Measurements from ENCODE around the gene LRRC36.

The LRRC36 gene

DNA sequence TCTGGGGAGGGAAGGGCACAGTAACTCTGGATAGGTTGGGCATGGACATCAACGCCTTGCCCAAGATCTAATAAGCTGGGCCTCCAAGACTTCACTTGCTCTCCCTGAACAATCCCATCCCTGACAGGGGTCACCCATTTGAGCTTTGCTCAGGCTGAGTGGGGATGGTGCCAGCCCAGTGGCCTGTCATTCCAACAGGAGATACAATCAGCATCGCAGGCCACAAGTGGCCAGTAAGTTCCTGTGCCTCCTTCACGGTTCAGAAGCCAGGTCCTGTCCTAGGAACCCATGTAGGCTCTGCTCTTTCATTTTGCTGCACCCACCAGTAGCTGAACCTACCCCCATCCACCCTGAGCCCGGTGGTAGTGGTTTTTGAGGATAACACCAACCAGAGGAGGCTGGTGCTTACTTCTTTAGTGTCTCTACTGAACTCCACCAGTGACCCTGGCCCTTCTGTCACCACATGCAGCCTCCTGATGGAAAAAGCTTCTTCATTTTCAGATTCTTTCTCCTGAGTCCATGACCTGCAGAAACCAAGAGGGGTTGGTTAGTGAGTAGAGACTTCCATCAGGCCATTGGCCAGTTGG is 32.4 kb upstream of the LRRC36 start:
- no peak for DNase-seq

DNA sequence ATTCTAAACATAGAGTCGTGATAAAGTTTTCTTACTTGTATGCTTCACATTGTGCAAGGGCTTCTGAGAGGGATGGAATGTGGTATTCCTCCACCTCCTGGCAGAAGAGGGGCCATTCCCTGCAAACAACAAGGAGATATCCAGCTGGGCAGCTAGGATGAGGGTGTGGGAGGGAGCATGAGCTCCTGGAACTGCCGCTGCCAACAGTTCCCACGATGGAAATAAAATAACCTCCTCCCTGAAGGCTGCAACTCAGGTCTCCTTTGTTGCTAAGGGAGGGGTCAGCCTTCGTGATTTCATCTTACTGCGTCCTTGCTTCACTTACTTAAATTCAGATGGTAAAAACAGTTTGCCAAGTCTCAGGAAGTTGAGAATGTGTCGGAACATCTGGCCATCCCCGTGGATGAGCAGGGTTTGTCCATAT is 31.7 kb upstream of the LRRC36 start:
- DNase-seq: no peak

DNA sequence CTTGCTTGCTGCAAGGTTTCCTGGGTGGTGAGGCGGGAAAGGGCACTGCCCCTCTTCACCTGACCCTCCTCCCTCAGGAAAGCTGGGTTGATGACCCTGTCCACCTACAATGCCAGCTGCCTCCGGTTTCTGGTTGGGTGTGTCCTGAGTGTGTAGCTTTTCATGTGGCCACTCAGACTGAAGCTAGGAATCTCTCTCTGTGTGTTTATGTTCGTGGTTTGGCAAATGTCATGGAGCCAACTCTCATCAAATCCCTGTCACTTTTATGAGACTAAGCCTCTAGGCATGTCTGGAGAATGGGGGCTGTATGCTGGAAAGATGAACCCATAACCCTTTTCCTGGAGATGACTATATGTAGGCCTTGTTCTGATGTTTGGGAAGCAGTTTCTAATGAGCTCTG is 30.2 kb upstream of the LRRC36 start:
- no peak for DNase-seq

DNA sequence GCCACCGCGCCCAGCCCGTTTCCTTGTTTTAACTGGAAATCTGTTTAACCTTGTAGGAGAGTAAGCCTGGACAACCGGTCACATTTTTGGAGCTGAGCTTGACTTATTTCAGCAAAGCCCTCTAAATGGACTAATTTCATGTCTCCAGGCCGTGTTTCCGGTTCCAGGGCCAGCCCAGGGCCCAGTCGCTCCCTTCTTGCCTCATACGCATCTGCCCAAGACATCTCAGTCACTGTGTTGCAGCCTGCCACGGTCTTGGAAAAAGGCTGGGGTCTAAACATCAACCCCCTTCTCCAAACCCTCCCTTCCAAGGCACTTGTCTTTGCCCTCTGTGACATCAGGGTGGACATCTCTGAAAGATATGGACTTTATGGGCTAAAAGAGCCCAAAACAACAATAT is 28.3 kb upstream of the LRRC36 start:
- no peak for DNase-seq

DNA sequence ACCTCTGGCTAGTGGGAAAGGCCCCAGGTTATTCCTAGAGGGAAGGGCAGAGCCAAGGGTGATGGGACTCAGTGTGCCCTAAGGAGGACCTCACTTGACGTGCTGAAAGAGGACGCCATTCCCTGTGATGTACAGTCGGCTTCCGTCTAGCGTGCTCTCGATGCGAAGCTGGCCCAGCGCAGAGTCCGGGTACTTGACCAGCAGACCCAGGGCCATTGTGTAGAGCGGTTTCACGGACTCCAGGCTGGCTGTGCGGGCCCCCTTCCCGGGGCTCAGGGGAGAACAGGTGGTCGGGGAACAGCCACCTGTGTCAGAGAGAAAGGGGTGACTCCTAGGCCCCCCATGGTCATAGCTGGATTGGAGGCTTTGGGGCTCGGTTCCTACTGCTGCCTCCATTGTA is 27.3 kb upstream of the LRRC36 start:
- DNase-seq: no peak

DNA sequence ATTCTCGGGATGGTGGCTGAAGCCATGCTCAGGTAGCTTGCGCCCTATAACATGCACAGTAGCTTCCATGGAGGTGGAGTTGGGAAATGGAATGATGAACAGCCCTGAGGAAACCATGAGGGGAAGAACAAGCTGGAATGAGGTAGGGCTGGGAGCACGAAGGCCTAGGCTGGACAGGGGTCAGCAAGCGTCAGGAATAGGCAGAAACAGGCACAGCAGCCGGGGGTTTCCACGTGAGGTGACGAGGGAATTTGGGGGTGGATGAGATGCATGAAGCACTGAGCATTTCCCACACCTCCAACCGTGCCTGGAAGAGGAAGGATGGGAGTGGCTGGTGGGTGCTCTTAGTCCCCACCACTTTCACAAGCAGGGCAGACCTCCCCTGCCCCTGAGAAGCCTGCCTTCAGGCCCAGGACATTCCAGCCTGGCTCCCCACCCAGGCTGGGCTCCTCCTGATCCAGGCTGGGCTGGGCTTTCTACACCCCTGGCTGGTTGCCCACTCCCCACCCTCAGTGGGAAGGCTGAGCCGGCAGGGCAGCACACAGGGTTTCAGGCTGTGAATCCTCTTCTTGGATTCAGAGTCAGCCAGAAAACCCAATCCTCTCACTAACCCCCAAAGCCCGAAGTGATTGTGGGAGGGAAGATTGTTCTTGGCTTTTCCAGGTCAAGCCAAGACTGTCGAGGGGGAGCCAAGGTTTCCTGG is 25.4 kb upstream of the LRRC36 start:
- DNase-seq: no peak

DNA sequence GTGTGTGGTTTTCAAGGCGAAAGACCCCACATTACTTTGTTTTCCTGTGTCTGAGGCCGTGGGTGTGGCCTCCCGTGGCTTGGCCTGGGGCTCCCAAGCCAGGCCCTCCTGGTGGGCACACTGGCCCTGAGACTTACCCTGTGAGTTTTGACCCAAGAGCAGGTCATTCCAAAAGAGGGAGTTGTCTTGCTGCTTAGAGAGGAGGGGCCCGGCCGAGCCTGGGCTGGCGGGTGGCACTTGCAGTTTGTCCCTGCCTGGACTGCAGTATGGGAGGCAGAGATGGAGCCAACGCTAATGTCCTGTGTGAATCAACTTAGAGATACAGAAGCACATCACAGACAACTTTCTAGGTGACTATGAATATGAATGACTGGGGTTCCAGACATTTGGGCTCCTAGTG is 24.5 kb upstream of the LRRC36 start:
- DNase-seq: no peak

DNA sequence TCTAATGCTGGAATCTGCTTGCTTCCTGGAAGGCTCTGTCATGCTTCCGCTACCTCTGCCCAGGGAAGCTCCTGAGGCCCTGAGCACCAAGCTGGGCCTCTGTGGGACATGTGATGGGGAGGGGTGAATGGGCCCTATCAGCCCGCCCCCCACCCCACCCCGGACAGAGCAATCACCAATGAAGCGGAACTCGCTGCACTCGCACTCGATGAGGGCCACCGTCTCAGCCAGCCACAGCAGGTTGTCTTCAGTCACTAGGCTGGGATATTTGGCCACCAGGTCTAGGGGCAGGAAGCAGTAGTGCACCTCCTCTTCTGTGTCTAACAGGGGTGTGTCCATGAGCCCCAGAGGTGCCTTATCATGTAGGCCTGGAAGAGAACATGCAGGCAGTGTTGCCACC is 23.6 kb upstream of the LRRC36 start:
- no peak for DNase-seq

DNA sequence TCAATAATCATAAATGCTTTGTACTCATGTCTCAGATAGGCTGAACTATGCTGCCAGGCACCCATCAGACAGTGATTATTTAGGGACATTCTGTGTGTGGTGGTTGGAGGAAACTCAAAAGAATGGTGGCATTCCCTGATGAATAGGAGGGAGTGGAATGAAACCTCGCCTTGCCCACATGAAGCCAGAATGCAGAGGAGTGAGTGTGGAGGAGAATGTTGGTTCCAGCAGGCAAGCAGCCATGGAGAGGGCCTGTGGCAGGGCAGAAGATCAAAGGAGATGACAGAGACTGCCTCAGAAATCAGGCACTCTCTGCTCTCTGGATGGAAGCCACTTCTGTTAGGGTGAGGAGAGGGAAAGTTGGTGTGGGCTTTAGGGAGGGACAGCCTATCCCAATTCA is 22.6 kb upstream of the LRRC36 start:
- no peak for DNase-seq

DNA sequence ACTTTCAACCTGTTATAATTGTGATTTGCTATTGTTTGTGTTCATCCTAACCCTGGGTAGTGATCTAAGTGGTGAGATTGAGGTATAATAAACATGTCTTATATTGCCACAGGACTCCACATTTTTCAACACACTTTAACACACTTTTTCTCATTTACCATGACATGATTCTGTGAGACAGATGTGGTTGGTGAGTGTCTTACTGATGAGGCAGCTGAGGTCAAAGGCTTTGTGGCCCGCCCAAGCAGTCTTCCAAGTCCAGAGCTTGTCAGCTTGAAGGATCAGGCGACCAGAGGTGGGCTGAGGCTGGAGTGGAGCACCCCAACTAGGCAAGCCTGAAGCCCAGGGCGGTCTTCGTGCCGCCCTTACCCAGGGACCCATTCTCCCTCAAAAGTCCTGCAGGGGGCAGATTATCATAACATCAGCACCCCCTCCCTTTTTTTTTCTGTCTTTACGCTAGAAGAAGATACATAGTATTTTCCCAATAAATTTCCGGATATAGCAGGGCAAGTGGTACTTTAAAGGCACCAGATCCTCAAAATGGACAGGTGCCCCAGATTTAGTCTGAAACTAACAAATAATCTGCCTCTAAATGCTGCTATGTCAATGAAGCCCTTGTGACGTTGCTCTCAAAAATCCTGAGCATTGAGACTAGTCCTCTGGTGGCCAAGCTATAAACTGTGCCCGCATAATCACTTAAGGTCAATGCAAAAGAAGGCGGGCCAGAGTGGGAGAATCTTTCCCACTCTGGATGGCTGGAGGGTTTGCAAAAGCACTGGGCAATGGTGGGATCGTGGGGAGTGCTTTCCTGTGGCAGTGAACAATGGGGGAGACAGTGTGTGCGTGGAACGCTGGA is 21.2 kb upstream of the LRRC36 start:
- no peak for DNase-seq

DNA sequence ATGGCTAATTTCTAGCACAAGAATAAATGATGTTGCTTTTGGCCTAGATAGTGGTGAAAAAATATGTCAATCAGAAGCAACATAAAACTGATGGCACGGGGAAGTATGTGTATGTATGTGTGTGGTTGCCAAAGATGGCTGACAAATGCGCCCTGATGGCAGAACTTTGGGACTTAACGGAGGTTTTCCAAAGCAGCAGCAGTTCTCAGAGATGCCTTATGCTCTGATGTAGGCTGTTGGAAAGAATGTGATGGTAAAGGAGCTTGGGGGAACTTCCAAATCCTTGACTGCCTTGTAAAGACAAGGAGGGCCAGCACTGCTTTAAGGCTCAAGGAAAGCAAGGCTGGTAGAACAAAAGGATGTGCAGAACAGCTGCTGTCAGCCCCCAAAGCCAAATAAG is 16.1 kb upstream of the LRRC36 start:
- no peak for DNase-seq

DNA sequence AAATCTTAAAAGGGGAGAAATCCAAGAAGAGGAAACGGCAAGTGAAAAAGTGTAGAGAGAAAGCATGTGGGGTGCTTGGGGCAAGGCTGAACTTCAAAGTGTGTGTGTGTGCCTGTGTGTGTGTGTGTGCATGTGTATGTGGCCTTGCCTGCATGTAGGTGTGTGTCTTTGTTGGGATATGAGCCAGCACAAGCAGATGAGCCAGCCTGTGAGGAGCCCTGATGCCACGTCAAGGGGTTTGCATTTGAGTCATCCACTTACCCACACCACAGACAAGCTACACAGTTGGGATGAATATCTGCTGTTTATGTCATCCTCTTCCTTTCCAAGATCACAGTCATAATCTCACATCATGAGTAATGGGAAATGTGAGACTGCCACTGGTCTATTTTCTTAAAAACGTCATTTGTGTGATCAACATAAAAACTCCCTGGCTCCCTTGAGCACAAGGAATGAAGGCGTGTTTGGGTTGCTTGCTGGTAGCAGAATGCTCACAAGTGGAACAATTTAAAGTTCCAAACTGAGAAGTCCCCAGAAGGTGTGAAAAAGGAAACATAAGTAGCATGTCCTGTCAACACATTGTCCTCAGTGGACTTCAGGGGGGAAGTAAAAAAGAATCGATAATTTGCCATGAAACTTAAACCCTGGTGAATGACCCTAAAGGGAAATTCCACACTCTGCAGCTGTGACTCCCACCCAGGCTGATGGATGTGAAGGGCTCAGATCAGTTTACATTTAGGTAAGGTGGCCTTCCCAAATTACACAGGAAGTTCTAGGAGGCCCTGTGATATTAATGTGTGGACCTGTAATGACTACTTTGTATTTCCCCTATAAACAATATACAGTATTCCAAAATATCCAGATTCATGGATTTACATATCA is 14.8 kb upstream of the LRRC36 start:
- no peak for DNase-seq

DNA sequence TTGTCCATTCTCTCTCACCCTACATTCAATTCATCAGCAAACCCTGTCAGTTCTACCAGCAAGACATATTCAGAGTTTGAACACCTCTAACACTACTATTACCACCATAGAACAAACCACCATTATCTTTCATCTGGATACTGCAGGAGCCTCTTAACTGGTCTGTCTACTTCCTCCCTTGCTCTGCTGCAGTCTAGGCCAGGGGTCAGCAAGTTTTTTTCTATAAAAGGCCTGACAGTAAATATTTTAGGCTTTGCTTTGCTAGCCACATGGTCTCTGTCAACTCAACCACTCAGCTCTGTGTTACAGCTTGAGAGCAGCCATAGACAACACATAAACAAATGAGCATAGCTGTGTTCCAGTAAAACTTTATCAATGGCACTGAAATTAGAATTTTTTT is 13.9 kb upstream of the LRRC36 start:
- no peak for DNase-seq

DNA sequence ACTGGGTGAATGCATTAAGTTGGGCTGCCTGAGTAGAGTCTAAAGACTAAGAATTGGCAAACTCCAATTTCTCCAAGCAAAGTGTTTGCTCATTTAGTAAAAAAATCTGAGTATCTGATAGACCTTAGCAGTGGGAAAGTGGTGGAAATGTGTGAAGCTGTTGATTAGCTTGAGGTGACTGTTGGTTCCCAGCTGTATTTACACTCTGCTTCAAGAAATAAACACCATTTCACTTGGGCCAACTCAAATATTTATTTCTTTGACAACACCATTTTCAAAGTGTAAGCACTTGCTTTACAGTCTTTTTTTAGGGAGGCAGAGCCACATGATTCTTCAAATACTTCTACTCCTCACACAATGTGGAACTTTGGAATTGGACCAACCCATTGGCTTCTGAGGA is 8.8 kb upstream of the LRRC36 start:
- DNase-seq: no peak

DNA sequence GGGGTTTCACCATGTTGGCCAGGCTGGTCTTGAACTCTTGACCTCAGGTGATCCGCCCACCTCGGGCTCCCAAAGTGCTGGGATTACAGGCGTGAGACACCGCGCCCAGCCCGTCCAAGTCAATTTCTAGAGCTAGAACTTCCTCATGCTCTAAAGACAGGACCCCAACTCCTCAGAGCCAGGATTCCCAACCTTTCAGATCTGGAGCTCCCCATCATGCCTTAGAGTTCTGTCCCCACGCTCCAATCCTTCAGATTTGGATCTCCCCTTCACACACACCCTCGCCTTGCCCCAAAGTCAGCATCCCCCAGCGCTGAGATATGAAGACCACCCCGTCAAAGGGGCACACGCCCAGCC is 522 bp upstream of the LRRC36 start:
- no peak for DNase-seq

DNA sequence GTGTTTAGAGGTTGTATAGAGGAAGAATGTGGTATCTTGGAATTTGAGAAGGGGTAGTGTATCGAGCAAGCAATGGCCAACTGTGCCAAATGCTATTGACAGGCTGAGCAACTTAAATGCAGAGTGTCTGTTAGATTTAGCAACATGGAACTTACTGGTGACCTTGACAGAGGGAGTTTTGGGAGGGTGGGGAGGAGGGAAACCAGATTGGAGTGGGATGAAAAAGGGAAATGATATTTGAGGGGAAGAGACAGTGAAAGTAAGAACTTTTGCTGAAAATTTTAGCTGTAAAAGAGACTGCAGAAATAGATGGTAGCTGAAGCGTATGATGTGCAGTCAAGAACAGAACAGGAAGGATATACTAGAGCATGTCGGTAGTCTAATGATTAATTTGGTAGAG is 1.1 kb downstream of the LRRC36 start:
- no peak for DNase-seq

DNA sequence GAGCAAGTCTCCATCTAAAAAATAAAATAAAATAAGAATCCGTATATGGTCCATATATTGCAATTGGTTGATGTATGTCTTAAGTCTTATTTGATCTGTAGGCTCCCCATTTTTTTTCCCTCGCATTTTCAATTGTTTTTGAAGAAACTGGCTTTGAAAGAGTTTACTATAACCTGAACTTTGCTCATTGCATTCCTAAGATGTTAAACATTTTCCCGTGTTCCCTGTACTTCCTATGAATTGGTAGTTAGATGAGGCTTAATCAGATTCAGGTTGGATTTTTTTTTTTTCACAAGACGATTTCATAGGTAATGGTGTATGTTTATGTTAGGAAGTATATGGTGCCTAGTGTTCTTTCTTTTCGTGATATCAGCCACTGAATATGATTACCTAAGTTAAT is 3.3 kb downstream of the LRRC36 start:
- no peak for DNase-seq

DNA sequence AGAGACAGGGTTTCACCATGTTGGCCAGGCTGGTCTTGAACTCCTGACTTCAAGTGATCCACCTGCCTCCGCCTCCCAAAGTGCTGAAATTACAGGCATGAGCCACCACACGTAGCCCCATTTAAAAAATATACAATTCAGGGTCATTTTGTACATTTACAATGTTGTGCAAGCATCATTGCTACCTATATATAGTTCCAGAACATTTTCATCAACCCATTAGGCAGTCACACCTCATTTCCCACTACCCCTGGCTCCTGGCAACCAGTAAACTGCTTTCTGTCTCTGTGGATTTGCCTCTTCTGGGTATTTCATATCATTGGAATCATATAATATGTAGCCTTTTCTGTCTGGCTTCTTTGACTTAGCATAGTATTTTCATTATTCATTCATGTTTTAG is 6.7 kb downstream of the LRRC36 start:
- no peak for DNase-seq

DNA sequence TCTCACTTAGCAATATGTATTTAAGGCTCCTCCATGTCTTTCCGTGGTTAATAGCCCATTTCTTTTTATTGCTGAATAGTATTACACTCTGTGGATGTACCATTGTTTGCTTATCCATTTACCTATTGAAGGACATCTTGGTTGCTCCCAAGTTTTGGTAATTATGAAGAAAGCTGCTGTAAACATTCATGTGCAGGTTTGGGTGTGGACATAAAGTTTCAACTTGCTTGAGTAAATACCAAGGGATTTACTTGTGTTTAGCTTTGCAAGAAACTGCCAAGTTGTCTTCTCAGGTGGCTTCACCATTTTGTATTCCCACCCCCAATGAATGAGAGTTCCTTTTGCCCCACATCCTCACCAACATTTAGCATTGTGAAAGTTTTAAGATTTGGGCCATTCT is 9.5 kb downstream of the LRRC36 start:
- DNase-seq: no peak

DNA sequence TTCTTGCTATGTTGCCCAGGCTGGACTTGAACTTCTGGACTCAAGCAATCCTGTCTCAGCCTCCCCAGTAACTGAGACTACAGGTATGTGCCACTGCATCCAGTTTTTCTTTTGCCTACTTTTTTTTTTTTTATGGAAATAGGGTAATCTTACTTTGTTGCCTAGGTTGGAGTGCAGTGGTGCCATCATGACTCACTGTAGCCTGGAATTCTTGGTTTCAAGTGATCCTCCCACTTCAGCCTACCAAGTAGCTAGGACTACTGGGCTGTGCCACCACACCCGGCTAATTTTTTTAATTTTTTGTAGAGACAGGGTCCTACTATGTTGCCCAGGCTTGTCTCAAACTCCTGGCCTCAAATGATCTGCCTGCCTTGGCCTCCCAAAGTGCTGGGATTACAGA is 10.0 kb downstream of the LRRC36 start:
- DNase-seq: no peak

DNA sequence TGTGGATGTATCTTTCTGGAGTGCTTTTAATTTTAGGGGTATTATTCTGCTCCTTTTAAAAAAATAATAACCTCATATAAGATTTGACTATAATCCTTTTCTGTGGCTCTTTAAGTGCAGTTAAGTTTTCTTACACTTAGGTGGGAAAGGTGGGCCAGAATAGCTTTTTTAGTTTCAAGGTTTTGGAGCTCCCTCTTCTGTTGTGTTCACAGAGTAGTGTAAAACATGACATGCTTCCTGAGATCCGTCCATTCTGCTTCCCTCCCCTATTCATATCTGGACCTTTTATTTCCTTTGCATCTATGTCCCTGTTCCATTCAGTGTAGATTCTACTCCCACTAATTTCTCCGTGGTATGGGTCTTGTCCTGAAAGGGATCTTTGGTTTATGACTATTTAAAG is 12.8 kb downstream of the LRRC36 start:
- peak in 1 of 2 experiments; percentile 9 for DNase-seq

DNA sequence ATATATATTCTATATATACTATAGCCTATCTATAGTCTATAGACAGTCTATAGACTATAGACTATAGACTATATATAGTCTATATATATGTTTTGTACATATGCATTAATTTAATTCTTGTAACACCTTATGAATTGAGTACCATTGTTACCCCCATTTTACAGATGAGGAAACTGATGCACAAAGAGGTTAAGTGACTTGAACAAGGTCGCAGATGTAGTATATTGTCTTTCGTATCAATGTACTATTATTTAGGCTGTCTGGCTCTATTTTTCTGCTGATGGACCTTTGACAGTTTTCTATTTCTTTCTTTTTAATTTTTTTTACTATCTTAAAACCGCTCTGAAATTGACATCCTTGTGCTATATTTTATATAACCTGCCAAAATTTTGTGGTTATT is 14.6 kb downstream of the LRRC36 start:
- DNase-seq: no peak

DNA sequence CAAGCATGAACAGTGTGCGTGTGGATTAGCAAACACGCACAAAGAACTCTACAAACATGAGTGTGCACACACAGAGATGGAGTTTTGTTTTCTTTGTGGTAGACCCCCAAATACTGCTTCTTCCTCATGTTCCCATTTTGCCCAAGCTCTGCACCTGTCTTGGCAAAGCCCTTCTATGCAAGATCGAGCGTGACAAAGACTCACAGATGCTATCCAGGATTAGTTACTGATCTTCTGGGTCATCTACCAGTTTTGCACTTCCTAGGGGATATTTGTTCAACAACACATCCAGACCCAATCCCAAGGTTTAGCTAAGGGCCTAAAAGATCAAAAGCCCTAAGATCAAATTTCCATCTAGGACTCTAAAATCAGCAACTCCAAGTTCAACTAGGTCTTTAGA is 16.0 kb downstream of the LRRC36 start:
- no peak for DNase-seq
